NCI-H187 (cell line): ENCODE data around the gene RWDD1.

Source experiments
- DNase-seq, 2 experiments: peaks; one replicate each; lab custom pipeline; 2025; lab: John Stamatoyannopoulos, UW

The RWDD1 gene

DNA sequence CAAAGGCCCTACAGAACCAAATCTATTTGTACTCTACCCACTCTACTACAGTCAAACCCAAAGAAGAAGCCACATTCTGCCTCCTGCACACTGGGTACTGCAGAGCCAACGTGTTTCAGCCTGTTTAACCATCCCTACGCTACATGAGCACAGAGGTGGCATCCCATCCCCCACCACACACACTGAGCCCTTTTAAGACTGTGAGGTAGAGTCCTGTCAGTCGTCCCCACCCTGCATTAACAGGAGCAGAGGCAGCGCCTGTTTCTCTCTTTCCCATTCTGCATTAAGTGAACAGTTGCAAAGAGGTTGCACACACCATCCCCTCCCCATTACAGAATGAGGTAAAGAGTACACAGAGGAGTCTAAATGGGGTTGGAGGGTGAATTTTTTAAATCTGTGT, 39.8 kb downstream of the RWDD1 start:
- DNase-seq, result no peak

DNA sequence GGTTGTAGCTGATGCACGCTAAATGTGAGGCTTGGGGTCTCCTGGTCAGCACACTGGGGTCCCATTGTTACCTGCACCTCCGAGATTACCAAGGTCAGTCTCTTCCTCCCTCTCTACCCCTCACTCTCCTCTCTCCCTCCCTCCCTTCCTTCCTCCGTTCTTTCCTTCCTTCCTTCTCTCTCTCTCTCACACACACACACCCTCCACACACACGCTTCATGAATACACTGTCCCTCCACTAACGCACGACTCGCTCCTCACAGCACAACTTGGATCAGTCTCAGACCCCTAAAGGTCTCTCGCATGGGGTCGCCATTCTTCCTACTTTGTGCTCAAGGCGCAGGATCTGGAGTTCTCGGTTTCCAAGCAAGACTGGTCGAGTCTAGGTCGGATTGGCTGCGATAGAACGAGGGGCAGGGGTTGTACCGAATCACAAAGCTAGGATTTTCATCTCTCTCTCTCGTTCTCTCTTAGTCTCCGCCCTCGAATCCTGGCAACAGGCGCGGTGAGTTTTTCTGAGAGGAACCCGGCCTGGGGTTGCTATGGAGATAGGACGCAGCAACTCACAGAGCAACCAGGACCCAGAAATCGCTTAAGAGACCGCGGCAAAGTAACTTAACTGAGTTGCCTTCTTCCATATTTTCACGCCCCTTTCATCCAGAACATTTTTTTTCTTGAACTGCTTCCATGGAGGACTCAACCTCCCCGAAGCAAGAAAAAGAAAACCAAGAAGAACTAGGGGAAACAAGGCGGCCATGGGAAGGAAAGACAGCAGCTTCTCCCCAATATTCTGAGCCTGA, 44.8 kb downstream of the RWDD1 start, which contains the start of gene RSPH4A:
Gene RSPH4A, plus strand, starts transcription at position 543 of the 800 bp plus-strand sequence. Its CDS starts 145 bp downstream, at position 688.
- peak; percentile 73 to 75 for DNase-seq

DNA sequence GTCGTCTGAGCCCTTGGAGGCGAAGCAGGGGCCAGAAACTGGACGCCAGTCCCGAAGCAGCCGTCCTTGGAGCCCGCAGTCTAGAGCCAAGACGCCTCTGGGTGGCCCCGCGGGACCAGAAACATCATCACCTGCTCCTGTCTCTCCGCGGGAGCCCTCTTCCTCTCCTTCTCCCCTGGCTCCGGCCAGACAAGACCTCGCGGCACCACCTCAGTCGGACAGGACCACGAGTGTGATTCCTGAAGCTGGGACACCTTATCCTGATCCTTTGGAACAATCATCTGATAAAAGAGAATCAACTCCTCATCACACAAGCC, 45.4 kb downstream of the RWDD1 start:
- no peak for DNase-seq

DNA sequence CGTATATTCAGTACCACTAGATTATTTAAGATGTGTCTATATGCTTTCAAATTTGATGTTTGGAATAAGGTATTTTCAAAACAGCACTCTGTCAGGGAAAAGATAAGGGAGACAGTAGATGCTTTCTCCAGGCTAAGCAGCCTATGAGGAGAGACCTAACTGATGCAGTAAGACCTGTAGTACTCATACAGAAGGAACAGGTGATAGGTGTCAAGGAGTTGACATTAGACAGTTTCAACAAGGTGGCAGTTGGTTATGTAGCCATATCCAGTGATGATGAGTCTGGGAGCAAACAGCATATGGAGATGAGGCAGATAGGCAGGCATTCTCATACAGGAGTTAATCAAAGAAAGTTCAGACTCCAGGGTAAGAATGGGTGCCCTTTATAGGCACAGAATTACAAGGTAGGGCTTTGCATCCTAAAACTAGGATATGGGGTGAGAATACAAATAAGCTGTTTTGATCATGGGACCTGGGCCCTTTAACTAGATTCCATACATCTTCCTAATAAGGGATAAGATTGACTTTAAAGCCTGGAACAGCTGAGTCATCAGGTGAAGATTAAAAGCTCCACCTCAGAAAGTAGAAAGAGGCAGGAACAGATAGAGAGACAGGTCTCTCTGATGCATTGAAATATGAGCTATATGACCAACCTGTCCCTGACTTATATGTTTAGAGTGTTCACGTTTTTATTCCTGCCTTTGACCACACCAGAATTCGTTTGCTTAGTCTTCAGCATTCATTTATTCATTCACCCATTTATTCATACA, 52.9 kb downstream of the RWDD1 start:
- no peak for DNase-seq

DNA sequence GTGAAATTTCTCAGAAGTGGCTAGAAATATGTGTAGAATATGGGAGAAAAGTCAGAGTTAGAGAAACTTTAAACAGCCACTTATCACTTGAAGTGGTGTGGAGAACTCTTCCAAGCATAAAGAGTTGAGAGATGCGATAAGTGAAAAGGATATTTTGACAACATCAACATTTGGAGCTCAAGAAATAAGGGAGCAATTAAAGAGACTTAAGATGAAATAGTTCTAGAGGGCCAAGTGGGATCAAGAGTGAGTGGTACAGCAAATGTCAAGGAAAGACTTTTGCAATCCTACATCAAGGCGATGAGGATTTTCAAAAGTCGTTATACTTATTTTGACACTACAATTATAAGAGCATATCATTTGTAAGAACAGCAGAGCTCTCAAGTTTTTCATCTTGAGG, 54.6 kb downstream of the RWDD1 start:
- DNase-seq, result no peak

DNA sequence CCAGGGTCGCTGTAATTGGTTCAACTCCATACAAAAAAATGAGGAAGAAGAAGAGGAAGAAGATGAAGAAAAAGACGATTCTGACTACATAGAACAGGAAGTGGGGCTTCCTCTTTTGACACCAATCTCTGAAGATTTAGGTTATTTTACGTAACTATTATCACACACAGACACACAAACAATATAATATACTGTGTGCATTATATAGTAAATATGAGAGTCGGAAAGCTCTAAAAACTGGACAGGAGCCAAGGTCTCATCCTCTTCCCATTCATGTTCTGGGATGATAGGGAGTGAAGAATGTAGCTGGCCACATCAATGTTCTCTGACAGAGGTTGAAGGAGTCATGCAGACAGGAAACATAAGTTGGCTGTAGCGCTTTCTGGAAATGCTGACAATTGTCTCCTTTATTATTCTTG, 58.3 kb downstream of the RWDD1 start:
- DNase-seq, result no peak

DNA sequence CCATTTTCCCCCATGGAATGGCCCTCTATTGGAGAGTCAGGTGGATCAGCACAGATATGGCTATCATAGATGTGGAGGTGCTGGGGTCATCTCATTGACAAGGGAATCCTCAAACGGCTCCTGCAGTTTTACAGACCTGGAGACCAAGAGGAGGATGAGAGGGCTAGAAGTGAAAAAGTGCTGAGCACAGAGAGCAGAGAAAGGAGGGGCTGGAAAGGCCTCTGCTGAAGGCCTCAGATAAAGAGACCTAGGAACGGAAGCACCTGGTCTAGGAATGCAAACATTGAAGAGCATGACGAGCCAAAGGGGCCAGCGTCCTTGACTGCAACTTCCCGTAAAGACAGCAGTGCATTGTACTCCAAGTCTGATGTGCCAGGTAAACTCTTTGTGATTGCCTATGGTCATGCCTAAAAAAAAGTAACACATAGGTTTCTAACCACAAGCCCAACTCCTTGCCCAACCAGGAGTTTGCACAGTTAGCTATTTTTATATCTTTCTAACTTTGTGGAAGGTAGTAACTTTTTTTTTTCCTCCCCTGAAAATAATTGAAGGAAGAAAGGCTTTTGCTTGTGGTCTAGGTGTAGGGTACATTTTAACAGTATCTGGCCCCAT, 60.2 kb downstream of the RWDD1 start:
- no peak for DNase-seq

DNA sequence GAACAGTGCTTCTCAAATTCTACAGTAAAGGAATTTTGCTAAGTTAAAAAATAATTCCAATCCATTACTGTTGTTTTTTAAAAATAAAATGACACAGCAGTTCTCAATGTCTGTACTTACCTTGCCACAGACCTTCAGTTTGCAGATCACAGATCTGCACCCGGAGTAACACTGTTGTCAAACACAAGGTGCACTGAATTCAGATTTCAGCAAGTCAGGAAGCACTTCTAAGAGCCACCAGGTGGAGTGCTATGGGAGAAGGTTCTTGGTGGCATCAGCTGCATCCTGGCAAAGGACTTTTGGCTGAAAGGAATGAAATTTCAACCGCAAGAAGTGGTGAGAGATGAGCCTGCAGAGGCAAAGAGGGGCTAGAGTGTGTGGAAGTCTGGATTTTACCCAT, 62.4 kb downstream of the RWDD1 start:
- DNase-seq, result no peak
